CD4-positive, alpha-beta T cell (primary cell): Measurements from ENCODE around the gene SCRN2. TPM values are rescaled to one million over a fixed set of nuclear protein-coding genes. Genes with fewer than 3 reads are reported as not detected.

Experiments used
- ATAC-seq: fragments of 200-7000 bp; cut with Tn5 transposase; one replicate; pipeline ENCODE4 v1.10.0; 2022; ENCODE audit warnings: mild to moderate bottlenecking; ENCODE audit not compliant: poor library complexity
- CTCF ChIA-PET: fragments of 350-600 bp; sonication (Branson Sonifier 250); formaldehyde crosslinking; loops from one replicate; lab custom pipeline; 2021; ENCODE audit warnings: antibody characterized with exemption, inconsistent platforms; lab: Charles Lee
- POLR2A ChIA-PET: fragments of 350-600 bp; sonication (Branson Sonifier 250); formaldehyde crosslinking; loops from one replicate; lab custom pipeline; 2021; ENCODE audit warnings: antibody characterized with exemption, inconsistent platforms; lab: Charles Lee
- DNase-seq, 14 experiments: peaks; one replicate each; pipeline ENCODE4 v3.0.0-alpha.2; 2013 to 2020; ENCODE audit warnings: mixed read lengths in 2 of 14
- H3K27ac ChIP-seq, 2 donors: one replicate each; pipeline versions ENCODE4 v1.5.1 to v1.7.0; 2013; ENCODE audit warnings: low read length in 2 of 2, low read depth in 1 of 2, mild to moderate bottlenecking in 1 of 2
- H3K27me3 ChIP-seq, 2 experiments: 1 replicate in 1 of 2; 2 replicates in 1 of 2; pipeline versions ENCODE4 v1.6.1 to v1.7.0; 2013; ENCODE audit warnings: low read length in 2 of 2, control low read depth in 1 of 2, mild to moderate bottlenecking in 1 of 2, moderate library complexity in 1 of 2; ENCODE audit not compliant: insufficient read depth in 2 of 2, control insufficient read depth in 1 of 2
- H3K36me3 ChIP-seq: one replicate; pipeline ENCODE4 v1.6.1; 2013; ENCODE audit warnings: low read length, control low read depth; ENCODE audit not compliant: insufficient read depth
- H3K4me1 ChIP-seq: one replicate; pipeline ENCODE4 v1.6.1; 2013; ENCODE audit warnings: low read length, control low read depth; ENCODE audit not compliant: insufficient read depth
- H3K4me3 ChIP-seq: one replicate; pipeline ENCODE4 v1.5.1; 2013; ENCODE audit warnings: mild to moderate bottlenecking, low read length, moderate library complexity
- H3K9me3 ChIP-seq, 2 experiments: 1 replicate in 1 of 2; 2 replicates in 1 of 2; pipeline versions ENCODE4 v1.6.1 to v1.7.0; 2013; ENCODE audit warnings: low read length in 2 of 2, mild to moderate bottlenecking in 2 of 2, control low read depth in 1 of 2, moderate library complexity in 1 of 2; ENCODE audit not compliant: control insufficient read depth in 1 of 2, insufficient read depth in 1 of 2
- H3K27ac Mint-ChIP-seq: one replicate; pipeline ENCODE4 v1.8.0; 2020; ENCODE audit warnings: mixed read lengths
- H3K27me3 Mint-ChIP-seq: one replicate; pipeline ENCODE4 v1.8.0; 2021; ENCODE audit warnings: mixed read lengths
- H3K36me3 Mint-ChIP-seq: one replicate; pipeline ENCODE4 v1.8.0; 2021; ENCODE audit warnings: low read depth, mixed read lengths
- H3K4me1 Mint-ChIP-seq: one replicate; pipeline ENCODE4 v1.8.0; 2021; ENCODE audit warnings: low read depth, mixed read lengths
- H3K4me3 Mint-ChIP-seq: one replicate; pipeline ENCODE4 v1.8.0; 2020; ENCODE audit warnings: mild to moderate bottlenecking, mixed read lengths
- H3K9me3 Mint-ChIP-seq: one replicate; pipeline ENCODE4 v1.8.0; 2020; ENCODE audit warnings: mixed read lengths
- intact Hi-C, 2 experiments: fragments of 100-400 bp; cut with DNase I in 1 of 2; cut with micrococcal nuclease in 1 of 2; formaldehyde crosslinking; loops; one replicate each; pipeline versions ENCODE4 v1.15.1 to v1.9.0; 2023 to 2025; cut with DNase I, micrococcal nuclease
- total RNA-seq, 174 experiments: library from RNA in 2 of 174; stranded (reverse) in 2 of 174; gene quantifications; one replicate each; pipeline ENCODE4 v1.2.3 and lab custom pipeline; 2021 to 2026
- TF ChIP-seq, protein P1 (sequence below): fragments of 200-600 bp; IDR thresholded peaks from one replicate; pipeline ENCODE4 v1.8.0; 2022; ENCODE audit warnings: antibody characterized with exemption, mild to moderate bottlenecking

Gene SCRN2
- total RNA-seq, 2 experiments from 2014 or later = 15.3 to 17.2 TPM

DNA sequence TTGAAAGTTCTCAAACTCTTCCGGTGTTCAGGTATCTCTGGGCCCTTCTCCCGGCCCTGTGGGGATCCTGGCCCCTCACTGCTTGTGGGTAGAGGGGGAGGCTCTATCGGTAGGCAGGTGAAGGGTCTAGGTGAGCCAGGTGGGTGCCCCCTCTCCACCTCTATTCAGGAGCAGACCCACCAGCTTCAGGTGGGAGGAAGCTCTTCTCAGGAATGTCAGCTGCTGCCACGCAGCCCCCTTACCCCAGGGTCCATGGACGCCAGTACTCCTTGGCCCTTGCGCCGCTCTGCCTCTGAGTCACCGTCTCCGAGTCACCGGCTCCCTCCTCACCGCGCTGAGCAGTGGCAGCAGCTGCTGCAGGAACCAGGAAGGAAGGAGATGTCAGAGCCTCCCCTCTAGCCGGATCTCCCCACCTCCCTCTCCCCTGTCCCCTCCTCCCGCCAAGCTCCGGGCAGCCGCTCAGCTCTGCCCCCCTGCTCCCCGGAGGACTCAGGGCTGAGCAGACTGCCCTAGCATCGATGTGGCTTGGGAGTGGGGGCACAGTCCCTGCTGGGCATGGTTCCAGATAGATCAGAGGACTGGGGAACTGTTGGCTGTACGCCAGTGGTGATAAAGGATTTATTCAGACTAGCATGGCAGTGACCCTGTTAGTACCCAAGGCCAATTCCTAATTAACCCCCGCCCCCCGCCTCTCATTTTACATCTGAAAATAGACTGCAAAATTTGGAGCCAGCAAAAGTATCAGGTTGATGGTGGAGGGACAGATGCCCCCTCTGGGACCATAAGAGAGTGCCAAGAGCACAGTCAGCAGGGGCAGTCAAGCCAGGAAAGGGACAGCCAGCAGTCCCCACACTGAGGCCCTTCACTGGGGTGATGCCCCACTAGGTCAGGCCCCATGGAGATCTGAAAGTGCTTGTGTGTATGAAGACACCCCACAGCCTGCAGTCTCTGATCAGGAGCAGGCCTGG is 19.4 kb downstream of the SCRN2 start, which contains the start of gene OSBPL7:
OSBPL7 (minus strand) TSS at position 371 of the 968 bp plus-strand sequence. CDS start 1,516 bp downstream, outside the sequence.
- POLR2A ChIA-PET = interaction anchor here (0.5 to 2.3 kb wide), 11 partner anchors 9 to 286 kb away, joined by 3 to 32 read pairs (median 5); partner anchors contain the start of genes CDK5RAP3, LRRC46, MRPL10 and SCRN2
- H3K36me3 ChIP-seq = peaks cover 61% of the 10 kb centered on the region
- Mint-ChIP-seq H3K4me3 (peak within 1 kb of the TSS; percentile 97), H3K27me3 (no peaks in the 10 kb centered on the region), H3K9me3 (no peaks in the 10 kb centered on the region), H3K4me1 (peaks cover 25% of the 10 kb centered on the region), H3K36me3 (peaks cover 86% of the 10 kb centered on the region), H3K27ac (peak within 1 kb of the TSS; percentile 92)
- intact Hi-C loops = no loop called here
- ATAC-seq = peak; percentile 98
- TF ChIP-seq, protein P1, sequence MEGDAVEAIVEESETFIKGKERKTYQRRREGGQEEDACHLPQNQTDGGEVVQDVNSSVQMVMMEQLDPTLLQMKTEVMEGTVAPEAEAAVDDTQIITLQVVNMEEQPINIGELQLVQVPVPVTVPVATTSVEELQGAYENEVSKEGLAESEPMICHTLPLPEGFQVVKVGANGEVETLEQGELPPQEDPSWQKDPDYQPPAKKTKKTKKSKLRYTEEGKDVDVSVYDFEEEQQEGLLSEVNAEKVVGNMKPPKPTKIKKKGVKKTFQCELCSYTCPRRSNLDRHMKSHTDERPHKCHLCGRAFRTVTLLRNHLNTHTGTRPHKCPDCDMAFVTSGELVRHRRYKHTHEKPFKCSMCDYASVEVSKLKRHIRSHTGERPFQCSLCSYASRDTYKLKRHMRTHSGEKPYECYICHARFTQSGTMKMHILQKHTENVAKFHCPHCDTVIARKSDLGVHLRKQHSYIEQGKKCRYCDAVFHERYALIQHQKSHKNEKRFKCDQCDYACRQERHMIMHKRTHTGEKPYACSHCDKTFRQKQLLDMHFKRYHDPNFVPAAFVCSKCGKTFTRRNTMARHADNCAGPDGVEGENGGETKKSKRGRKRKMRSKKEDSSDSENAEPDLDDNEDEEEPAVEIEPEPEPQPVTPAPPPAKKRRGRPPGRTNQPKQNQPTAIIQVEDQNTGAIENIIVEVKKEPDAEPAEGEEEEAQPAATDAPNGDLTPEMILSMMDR = no peak
- H3K27me3 ChIP-seq = no peaks in the 10 kb centered on the region
- peak within 1 kb of the TSS; percentile 55 to 62 for H3K27ac ChIP-seq
- CTCF ChIA-PET = interaction anchor here (0.7 to 2.4 kb wide), 8 partner anchors 9 to 171 kb away, joined by 3 to 16 read pairs (median 4); partner anchors contain the start of genes LRRC46, MRPL10, SCRN2 and SP2
- DNase-seq = peak; percentile 57 to 90 (median 78)
- H3K9me3 ChIP-seq = no peaks in the 10 kb centered on the region
- H3K4me3 ChIP-seq = peak within 1 kb of the TSS; percentile 72
- H3K4me1 ChIP-seq = peaks cover 32% of the 10 kb centered on the region

GRCh38 chr17:47821031-47821423 is 20.0 kb downstream of the SCRN2 start:
- Histone ChIP-seq H3K4me1 (peaks cover 32% of the 10 kb centered on the region), H3K4me3 (peak overlapping the region; percentile 72), H3K9me3 (no peaks in the 10 kb centered on the region), H3K27ac (peak overlapping the region; percentile 55 to 62), H3K36me3 (peaks cover 61% of the 10 kb centered on the region), H3K27me3 (no peaks in the 10 kb centered on the region)
- peaks cover 86% of the 10 kb centered on the region for H3K36me3 Mint-ChIP-seq
- TF ChIP-seq, protein P1 = no peak
- CTCF ChIA-PET = interaction anchor here (0.7 to 2.4 kb wide), 8 partner anchors 10 to 170 kb away, joined by 3 to 16 read pairs (median 4); partner anchors contain the start of genes LRRC46, MRPL10, SCRN2 and SP2
- DNase-seq (no peak), ATAC-seq (no peak)
- H3K4me3 Mint-ChIP-seq = peak overlapping the region; percentile 97
- intact Hi-C loops = no loop called here
- no peaks in the 10 kb centered on the region for H3K27me3 Mint-ChIP-seq
- H3K27ac Mint-ChIP-seq = peak overlapping the region; percentile 92
- POLR2A ChIA-PET = interaction anchor here (0.8 to 2.3 kb wide), 10 partner anchors 10 to 287 kb away, joined by 3 to 32 read pairs (median 5); partner anchors contain the start of genes CDK5RAP3, LRRC46, MRPL10 and SCRN2
- no peaks in the 10 kb centered on the region for H3K9me3 Mint-ChIP-seq
- peaks cover 25% of the 10 kb centered on the region for H3K4me1 Mint-ChIP-seq

- peak overlapping the region; percentile 97 for H3K4me3 Mint-ChIP-seq
- H3K27me3 ChIP-seq = no peaks in the 10 kb centered on the region
- H3K4me1 Mint-ChIP-seq = peaks cover 25% of the 10 kb centered on the region
- peaks cover 63% of the 10 kb centered on the region for H3K36me3 ChIP-seq
- no peaks in the 10 kb centered on the region for H3K27me3 Mint-ChIP-seq
- POLR2A ChIA-PET = no interaction called here
- no peaks in the 10 kb centered on the region for H3K9me3 Mint-ChIP-seq
- peak overlapping the region in 1 of 2 donors; percentile 7 for H3K27ac ChIP-seq
- intact Hi-C loops = no loop called here
- CTCF ChIA-PET = interaction anchor here (2.4 kb wide), 1 partner anchor 11 kb away, joined by 16 read pairs; the partner anchor contains the start of genes LRRC46 and MRPL10
- peak overlapping the region; percentile 92 for H3K27ac Mint-ChIP-seq
- ATAC-seq (no peak), DNase-seq (no peak)
- peaks cover 32% of the 10 kb centered on the region for H3K4me1 ChIP-seq
- peak overlapping the region; percentile 72 for H3K4me3 ChIP-seq
- TF ChIP-seq, protein P1 = no peak
- H3K9me3 ChIP-seq = no peaks in the 10 kb centered on the region
- peaks cover 86% of the 10 kb centered on the region for H3K36me3 Mint-ChIP-seq
Measured at GRCh38 chr17:47820033-47820789, 20.9 kb downstream of the SCRN2 start.
